ENCODE results near the gene SAMD13.

DNA sequence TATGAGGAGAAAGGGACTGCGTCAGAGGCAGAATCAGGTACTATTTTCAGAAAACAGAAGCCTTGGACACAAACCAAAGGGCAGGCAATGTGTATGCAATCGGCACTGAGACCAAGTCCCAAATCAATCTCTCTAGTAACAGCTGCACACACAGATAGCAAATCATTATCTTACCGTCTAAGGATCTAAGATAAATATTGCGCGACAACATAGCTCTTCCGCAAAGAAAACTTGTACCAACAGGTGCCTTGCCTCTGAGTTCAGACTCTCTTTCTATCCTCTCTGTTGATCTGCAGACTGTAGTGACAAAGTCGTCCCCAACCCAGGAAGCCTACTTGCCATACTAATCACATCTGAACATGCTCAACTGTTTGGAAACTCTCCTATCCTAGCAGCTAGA is 22.6 kb upstream of the SAMD13 start:
- no peak for TF ChIP-seq EZH2 (IDR thresholded peaks at IDR 0.05; ENCODE audit: insufficient read depth, low read length)
- TF ChIP-seq, protein P1, sequence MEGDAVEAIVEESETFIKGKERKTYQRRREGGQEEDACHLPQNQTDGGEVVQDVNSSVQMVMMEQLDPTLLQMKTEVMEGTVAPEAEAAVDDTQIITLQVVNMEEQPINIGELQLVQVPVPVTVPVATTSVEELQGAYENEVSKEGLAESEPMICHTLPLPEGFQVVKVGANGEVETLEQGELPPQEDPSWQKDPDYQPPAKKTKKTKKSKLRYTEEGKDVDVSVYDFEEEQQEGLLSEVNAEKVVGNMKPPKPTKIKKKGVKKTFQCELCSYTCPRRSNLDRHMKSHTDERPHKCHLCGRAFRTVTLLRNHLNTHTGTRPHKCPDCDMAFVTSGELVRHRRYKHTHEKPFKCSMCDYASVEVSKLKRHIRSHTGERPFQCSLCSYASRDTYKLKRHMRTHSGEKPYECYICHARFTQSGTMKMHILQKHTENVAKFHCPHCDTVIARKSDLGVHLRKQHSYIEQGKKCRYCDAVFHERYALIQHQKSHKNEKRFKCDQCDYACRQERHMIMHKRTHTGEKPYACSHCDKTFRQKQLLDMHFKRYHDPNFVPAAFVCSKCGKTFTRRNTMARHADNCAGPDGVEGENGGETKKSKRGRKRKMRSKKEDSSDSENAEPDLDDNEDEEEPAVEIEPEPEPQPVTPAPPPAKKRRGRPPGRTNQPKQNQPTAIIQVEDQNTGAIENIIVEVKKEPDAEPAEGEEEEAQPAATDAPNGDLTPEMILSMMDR (IDR thresholded peaks at IDR 0.05; ENCODE audit: insufficient read depth, low read depth, low read length): no peak
